CD4-positive, alpha-beta memory T cell (primary cell): ENCODE measurements around the gene XPO6. TPM values are rescaled to one million over a fixed set of nuclear protein-coding genes. Genes with fewer than 3 reads are reported as not detected.
A peak's percentile ranks its signal among the peaks of the same experiment; 100 is the strongest.

ENCODE experiments used
- CTCF ChIA-PET: fragments of 350-600 bp; sonication (Branson Sonifier 250); formaldehyde crosslinking; loops from one replicate; lab custom pipeline; 2021; ENCODE audit warnings: inconsistent platforms; ENCODE audit not compliant: partially characterized antibody; lab: Charles Lee
- POLR2A ChIA-PET: fragments of 350-600 bp; sonication (Branson Sonifier 250); formaldehyde crosslinking; loops from one replicate; lab custom pipeline; 2021; ENCODE audit not compliant: partially characterized antibody; lab: Charles Lee
- DNase-seq, 5 donors: peaks; one replicate each; pipeline versions ENCODE4 v3.0.0 to v3.0.0-alpha.2; 2020 to 2022; ENCODE audit warnings: mixed read lengths in 1 of 5
- H3K27ac ChIP-seq: one replicate; pipeline ENCODE4 v1.7.0; 2013; ENCODE audit warnings: low read depth, low read length
- H3K27me3 ChIP-seq: 2 replicates; pipeline ENCODE4 v1.7.0; 2013; ENCODE audit warnings: mild to moderate bottlenecking, low read length, moderate library complexity; ENCODE audit not compliant: insufficient read depth
- H3K36me3 ChIP-seq: 2 replicates; pipeline ENCODE4 v1.7.0; 2013; ENCODE audit warnings: mild to moderate bottlenecking, low read length, moderate library complexity; ENCODE audit not compliant: insufficient read depth
- H3K4me1 ChIP-seq: 2 replicates; pipeline ENCODE4 v1.7.0; 2013; ENCODE audit warnings: mild to moderate bottlenecking, low read length, moderate library complexity; ENCODE audit not compliant: insufficient read depth
- H3K4me3 ChIP-seq, 2 donors: one replicate each; pipeline ENCODE4 v1.7.0; 2013; ENCODE audit warnings: low read length in 2 of 2, mild to moderate bottlenecking in 1 of 2
- H3K9me3 ChIP-seq, 2 donors: one replicate each; pipeline ENCODE4 v1.7.0; 2013; ENCODE audit warnings: low read length in 2 of 2, control low read depth in 1 of 2; ENCODE audit not compliant: control insufficient read depth in 1 of 2
- H3K27ac Mint-ChIP-seq, 7 donors: one replicate each; pipeline ENCODE4 v1.8.0; 2020 to 2021; ENCODE audit warnings: mixed read lengths in 7 of 7, mild to moderate bottlenecking in 6 of 7, inconsistent platforms in 3 of 7, moderate library complexity in 3 of 7
- H3K27me3 Mint-ChIP-seq, 2 donors: one replicate each; pipeline ENCODE4 v1.8.0; 2020 to 2021; ENCODE audit warnings: mixed read lengths in 2 of 2
- H3K36me3 Mint-ChIP-seq, 2 donors: one replicate each; pipeline ENCODE4 v1.8.0; 2020 to 2021; ENCODE audit warnings: mixed read lengths in 2 of 2, inconsistent platforms in 1 of 2, mild to moderate bottlenecking in 1 of 2
- H3K4me1 Mint-ChIP-seq, 4 donors: one replicate each; pipeline ENCODE4 v1.8.0; 2020 to 2021; ENCODE audit warnings: mixed read lengths in 4 of 4, mild to moderate bottlenecking in 1 of 4
- H3K4me3 Mint-ChIP-seq, 8 donors: one replicate each; pipeline ENCODE4 v1.8.0; 2020 to 2021; ENCODE audit warnings: mixed read lengths in 8 of 8, mild to moderate bottlenecking in 7 of 8, moderate library complexity in 6 of 8, inconsistent platforms in 3 of 8
- H3K9me3 Mint-ChIP-seq, 8 donors: one replicate each; pipeline ENCODE4 v1.8.0; 2020 to 2021; ENCODE audit warnings: mixed read lengths in 8 of 8, mild to moderate bottlenecking in 5 of 8, inconsistent platforms in 3 of 8, moderate library complexity in 1 of 8
- intact Hi-C: fragments of 100-400 bp; cut with micrococcal nuclease; formaldehyde crosslinking; loops from one replicate; pipeline ENCODE4 v1.15.1; 2023
- polyA plus RNA-seq, 2 donors: library from polyadenylated mRNA; unstranded; fragments of 300-500 nt; fragmentation: Illumina TruSeq; gene quantifications; one replicate each; pipeline ENCODE4 v1.2.3, GENCODE V29; 2021
- total RNA-seq, 2 experiments: library from RNA; stranded (reverse); gene quantifications; one replicate each; pipeline ENCODE4 v1.2.3, GENCODE V29; 2021

The XPO6 gene
- total and polyA plus RNA-seq, 4 experiments from 2014 or later, result 35.7 to 350 (median 219) TPM

GRCh38 chr16:28205117-28205899 lies 6.5 kb downstream of the XPO6 start:
- intact Hi-C loops, result no loop called here
- Histone ChIP-seq H3K27ac (no peak overlapping the region), H3K4me3 (no peak overlapping the region), H3K36me3 (peaks cover 55% of the 10 kb centered on the region), H3K9me3 (no peaks in the 10 kb centered on the region), H3K27me3 (no peaks in the 10 kb centered on the region), H3K4me1 (peaks cover 93% of the 10 kb centered on the region)
- POLR2A ChIA-PET, result interaction anchor here (8.3 kb wide), 1 partner anchor 16 kb away, joined by 229 read pairs; no protein-coding TSS in a partner anchor
- Mint-ChIP-seq H3K27me3 (no peaks in the 10 kb centered on the region), H3K9me3 (no peaks in the 10 kb centered on the region), H3K4me1 (peaks cover 43 to 60% (median 50%) of the 10 kb centered on the region in 4 donors), H3K27ac (no peak overlapping the region), H3K36me3 (peaks cover 38 to 42% of the 10 kb centered on the region in 2 donors), H3K4me3 (no peak overlapping the region)
- CTCF ChIA-PET, result interaction anchor here (1.9 to 22.4 kb wide), 3 partner anchors 13 to 72 kb away, joined by 14 to 569 read pairs (median 116); no protein-coding TSS in a partner anchor
- no peak for DNase-seq

- H3K9me3 Mint-ChIP-seq, result no peaks in the 10 kb centered on the region
- Histone ChIP-seq H3K36me3 (peaks cover 55% of the 10 kb centered on the region), H3K4me3 (no peak overlapping the region), H3K4me1 (peaks cover 86% of the 10 kb centered on the region), H3K27me3 (no peaks in the 10 kb centered on the region), H3K27ac (peak overlapping the region; percentile 19), H3K9me3 (no peaks in the 10 kb centered on the region)
- H3K4me1 Mint-ChIP-seq, result peaks cover 45 to 59% (median 49%) of the 10 kb centered on the region in 4 donors
- CTCF ChIA-PET, result interaction anchor here (1.1 to 22.4 kb wide), 4 partner anchors 12 to 71 kb away, joined by 3 to 569 read pairs (median 65); no protein-coding TSS in a partner anchor
- H3K27ac Mint-ChIP-seq, result no peak overlapping the region
- POLR2A ChIA-PET, result interaction anchor here (0.5 to 1.5 kb wide), 4 partner anchors 10 to 53 kb away, joined by 3 to 10 read pairs (median 5); no protein-coding TSS in a partner anchor
- peaks cover 41 to 42% of the 10 kb centered on the region in 2 donors for H3K36me3 Mint-ChIP-seq
- intact Hi-C loops, result no loop called here
- no peak for DNase-seq
- no peaks in the 10 kb centered on the region for H3K27me3 Mint-ChIP-seq
- H3K4me3 Mint-ChIP-seq, result no peak overlapping the region
Measured at GRCh38 chr16:28204622-28205021, 7.1 kb downstream of the XPO6 start.

- POLR2A ChIA-PET, result interaction anchor here (0.5 to 1.5 kb wide), 4 partner anchors 10 to 53 kb away, joined by 3 to 10 read pairs (median 5); no protein-coding TSS in a partner anchor
- Mint-ChIP-seq H3K4me3 (no peak overlapping the region), H3K36me3 (peaks cover 41 to 42% of the 10 kb centered on the region in 2 donors), H3K9me3 (no peaks in the 10 kb centered on the region), H3K27me3 (no peaks in the 10 kb centered on the region), H3K27ac (no peak overlapping the region), H3K4me1 (peaks cover 45 to 57% (median 48%) of the 10 kb centered on the region in 4 donors)
- intact Hi-C loops, result no loop called here
- DNase-seq, result no peak
- no peaks in the 10 kb centered on the region for H3K9me3 ChIP-seq
- peaks cover 83% of the 10 kb centered on the region for H3K4me1 ChIP-seq
- no peaks in the 10 kb centered on the region for H3K27me3 ChIP-seq
- no peak overlapping the region for H3K4me3 ChIP-seq
- peak overlapping the region; percentile 19 for H3K27ac ChIP-seq
- peaks cover 55% of the 10 kb centered on the region for H3K36me3 ChIP-seq
- CTCF ChIA-PET, result interaction anchor here (1.1 to 22.4 kb wide), 3 partner anchors 12 to 70 kb away, joined by 3 to 569 read pairs (median 116); no protein-coding TSS in a partner anchor
Measured at GRCh38 chr16:28204204-28204603, 7.6 kb downstream of the XPO6 start.

- Mint-ChIP-seq H3K27me3 (no peaks in the 10 kb centered on the region), H3K4me3 (peak overlapping the region in 6 of 8 donors; percentile 1 to 67 (median 52)), H3K4me1 (peaks cover 31 to 42% (median 33%) of the 10 kb centered on the region in 4 donors), H3K27ac (peak overlapping the region in 3 of 7 donors; percentile 61 to 88 (median 82)), H3K36me3 (peaks cover 31 to 32% of the 10 kb centered on the region in 2 donors), H3K9me3 (no peaks in the 10 kb centered on the region)
- peaks cover 67% of the 10 kb centered on the region for H3K4me1 ChIP-seq
- no peaks in the 10 kb centered on the region for H3K9me3 ChIP-seq
- no peaks in the 10 kb centered on the region for H3K27me3 ChIP-seq
- H3K27ac ChIP-seq, result peak overlapping the region; percentile 29
- H3K4me3 ChIP-seq, result no peak overlapping the region
- CTCF ChIA-PET, result interaction anchor here (0.6 to 22.4 kb wide), 9 partner anchors 10 to 283 kb away, joined by 3 to 569 read pairs (median 5); no protein-coding TSS in a partner anchor
- POLR2A ChIA-PET, result interaction anchor here (0.9 to 2.1 kb wide), 6 partner anchors 8 to 62 kb away, joined by 3 to 13 read pairs (median 3); no protein-coding TSS in a partner anchor
- peak in 1 of 5 donors; percentile 61 for DNase-seq
- intact Hi-C loops, result loop anchor here (1.0 kb wide), 1 partner anchor 8 kb away; no protein-coding TSS in a partner anchor
- peaks cover 49% of the 10 kb centered on the region for H3K36me3 ChIP-seq
Measured at GRCh38 chr16:28202147-28202746, 9.5 kb downstream of the XPO6 start.

GRCh38 chr16:28200661-28201060 lies 11.1 kb downstream of the XPO6 start:
- Mint-ChIP-seq H3K36me3 (peaks cover 32 to 35% of the 10 kb centered on the region in 2 donors), H3K4me3 (peak overlapping the region in 4 of 8 donors; percentile 13 to 36 (median 14)), H3K9me3 (no peaks in the 10 kb centered on the region), H3K27ac (peak overlapping the region in 6 of 7 donors; percentile 17 to 83 (median 68)), H3K4me1 (peaks cover 35 to 47% (median 36%) of the 10 kb centered on the region in 4 donors), H3K27me3 (no peaks in the 10 kb centered on the region)
- POLR2A ChIA-PET, result interaction anchor here (0.8 to 2.1 kb wide), 2 partner anchors 10 to 12 kb away, joined by 3 to 13 read pairs; no protein-coding TSS in a partner anchor
- Histone ChIP-seq H3K4me3 (no peak overlapping the region), H3K4me1 (peaks cover 67% of the 10 kb centered on the region), H3K27me3 (no peaks in the 10 kb centered on the region), H3K36me3 (peaks cover 48% of the 10 kb centered on the region), H3K27ac (no peak overlapping the region), H3K9me3 (no peaks in the 10 kb centered on the region)
- DNase-seq, result no peak
- intact Hi-C loops, result no loop called here
- CTCF ChIA-PET, result interaction anchor here (0.9 to 1.6 kb wide), 3 partner anchors 10 to 17 kb away, joined by 3 to 5 read pairs (median 4); no protein-coding TSS in a partner anchor

GRCh38 chr16:28196387-28196987 lies 15.3 kb downstream of the XPO6 start:
- ChIA-PET CTCF (interaction anchor here (0.6 to 1.6 kb wide), 4 partner anchors 12 to 128 kb away, joined by 3 to 5 read pairs (median 4); no protein-coding TSS in a partner anchor), POLR2A (interaction anchor here (0.6 to 1.6 kb wide), 5 partner anchors 8 to 56 kb away, joined by 3 to 19 read pairs (median 4); no protein-coding TSS in a partner anchor)
- Histone ChIP-seq H3K27ac (peak overlapping the region; percentile 44), H3K4me1 (peaks cover 69% of the 10 kb centered on the region), H3K27me3 (no peaks in the 10 kb centered on the region), H3K36me3 (peaks cover 21% of the 10 kb centered on the region), H3K9me3 (no peaks in the 10 kb centered on the region), H3K4me3 (no peak overlapping the region)
- peak overlapping the region in 4 of 8 donors; percentile 2 to 48 (median 35) for H3K4me3 Mint-ChIP-seq
- peaks cover 30 to 56% of the 10 kb centered on the region in 2 donors for H3K36me3 Mint-ChIP-seq
- H3K27me3 Mint-ChIP-seq, result no peaks in the 10 kb centered on the region
- intact Hi-C loops, result no loop called here
- no peak for DNase-seq
- H3K27ac Mint-ChIP-seq, result peak overlapping the region; percentile 73 to 99 (median 96)
- peaks cover 58 to 76% (median 66%) of the 10 kb centered on the region in 4 donors for H3K4me1 Mint-ChIP-seq
- H3K9me3 Mint-ChIP-seq, result no peaks in the 10 kb centered on the region
